Measurements from ENCODE around the gene EFNA5. TPM values are rescaled to one million over a fixed set of nuclear protein-coding genes. Genes with fewer than 3 reads are reported as not detected.

Gene EFNA5
- total and polyA plus RNA-seq, 4 donors = 0.14 to 0.93 (median 0.54) TPM

- Histone ChIP-seq H3K4me3 (ENCODE audit: low read depth in 1 of 3, low read length in 3 of 3) (no peak overlapping the region), H3K36me3 (ENCODE audit: control insufficient read depth in 4 of 4, insufficient read depth in 3 of 4, low read depth in 1 of 4, low read length in 3 of 4) (no peaks in the 10 kb centered on the region), H3K27ac (ENCODE audit: low read depth in 1 of 2, low read length in 2 of 2) (no peak overlapping the region), H3K4me1 (ENCODE audit: control insufficient read depth in 4 of 4, insufficient read depth in 4 of 4, low read length in 3 of 4) (peaks cover 0 to 8% (median 0%) of the 10 kb centered on the region in 4 donors), H3K9me3 (ENCODE audit: control insufficient read depth in 4 of 4, low read length in 3 of 4) (no peaks in the 10 kb centered on the region), H3K27me3 (ENCODE audit: control insufficient read depth in 4 of 4, insufficient read depth in 4 of 4, low read length in 3 of 4) (no peaks in the 10 kb centered on the region), H3K9ac (ENCODE audit: low read depth in 1 of 2, low read length in 2 of 2) (no peak overlapping the region)
- 90% methylated on average over 4 of the region's 4 CpGs for WGBS
- TF ChIP-seq HNF4A (conservative IDR thresholded peaks at IDR 0.05) (no peak), REST (IDR thresholded peaks at IDR 0.05) (no peak)
- DNase-seq (ENCODE audit: low spot score) = no peak
Measured at GRCh38 chr5:107558823-107559375, 111.8 kb downstream of the EFNA5 start.

GRCh38 chr5:107557051-107557658, 113.6 kb downstream of the EFNA5 start:
- Histone ChIP-seq H3K27ac (ENCODE audit: low read depth in 1 of 2, low read length in 2 of 2) (no peak overlapping the region), H3K9me3 (ENCODE audit: control insufficient read depth in 4 of 4, low read length in 3 of 4) (no peaks in the 10 kb centered on the region), H3K4me1 (ENCODE audit: control insufficient read depth in 4 of 4, insufficient read depth in 4 of 4, low read length in 3 of 4) (peaks cover 0 to 8% (median 0%) of the 10 kb centered on the region in 4 donors), H3K9ac (ENCODE audit: low read depth in 1 of 2, low read length in 2 of 2) (no peak overlapping the region), H3K36me3 (ENCODE audit: control insufficient read depth in 4 of 4, insufficient read depth in 3 of 4, low read depth in 1 of 4, low read length in 3 of 4) (no peaks in the 10 kb centered on the region), H3K4me3 (ENCODE audit: low read depth in 1 of 3, low read length in 3 of 3) (no peak overlapping the region), H3K27me3 (ENCODE audit: control insufficient read depth in 4 of 4, insufficient read depth in 4 of 4, low read length in 3 of 4) (peaks cover 0 to 4% (median 0%) of the 10 kb centered on the region in 4 donors)
- DNase-seq (ENCODE audit: low spot score) = no peak
- 40% methylated on average over 11 of the region's 11 CpGs for WGBS
- TF ChIP-seq ZBTB33 (IDR thresholded peaks at IDR 0.05) (no peak), FOXA2 (IDR thresholded peaks at IDR 0.05) (no peak), RAD21 (IDR thresholded peaks at IDR 0.05) (peak in 1 of 2 donors; percentile 19), HNF4G (IDR thresholded peaks at IDR 0.05) (no peak), HNF4A (conservative IDR thresholded peaks at IDR 0.05) (no peak), TAF1 (conservative IDR thresholded peaks at IDR 0.05) (no peak), REST (IDR thresholded peaks at IDR 0.05) (no peak), ATF3 (IDR thresholded peaks at IDR 0.05) (no peak), RXRA (IDR thresholded peaks at IDR 0.05) (peak in 1 of 2 donors; percentile 31), GABPA (IDR thresholded peaks at IDR 0.05 in 1 of 2, conservative IDR thresholded peaks at IDR 0.05 in 1 of 2) (no peak), CTCF (IDR thresholded peaks at IDR 0.05; ENCODE audit: low read depth, low read length, missing input control) (no peak)

Measured in liver (tissue), 9 donors.